Activated CD4-positive, alpha-beta T cell treated with anti-CD3 and anti-CD28 coated beads, Interleukin-2, amount 50 U/mL, for 48 hours (primary cell): ENCODE measurements around the gene NDUFAF2.

Experiments used
- DNase-seq, 2 experiments: peaks; one replicate each; pipeline ENCODE4 v3.0.0-alpha.2; 2020

NDUFAF2 gene

DNA sequence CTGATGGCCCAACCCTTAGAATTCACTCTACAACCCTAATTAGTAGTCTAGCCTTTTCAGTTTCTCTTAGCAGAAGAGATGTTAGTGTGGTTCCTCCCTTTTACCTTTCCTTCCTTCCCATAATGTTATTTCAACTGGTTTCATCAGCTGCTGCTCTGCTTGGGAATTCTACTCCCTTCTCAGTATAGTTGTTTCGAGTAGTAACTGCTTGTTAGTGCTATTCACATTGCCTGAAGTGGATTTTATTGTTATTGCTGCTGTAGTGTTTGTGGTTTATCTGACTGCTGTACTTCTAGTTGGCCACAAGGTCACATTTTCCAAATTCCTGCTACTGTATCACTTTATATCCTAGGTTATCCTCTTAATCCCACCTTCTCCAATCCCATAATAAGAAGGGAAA lies 187.6 kb downstream of the NDUFAF2 start:
- no peak for DNase-seq

DNA sequence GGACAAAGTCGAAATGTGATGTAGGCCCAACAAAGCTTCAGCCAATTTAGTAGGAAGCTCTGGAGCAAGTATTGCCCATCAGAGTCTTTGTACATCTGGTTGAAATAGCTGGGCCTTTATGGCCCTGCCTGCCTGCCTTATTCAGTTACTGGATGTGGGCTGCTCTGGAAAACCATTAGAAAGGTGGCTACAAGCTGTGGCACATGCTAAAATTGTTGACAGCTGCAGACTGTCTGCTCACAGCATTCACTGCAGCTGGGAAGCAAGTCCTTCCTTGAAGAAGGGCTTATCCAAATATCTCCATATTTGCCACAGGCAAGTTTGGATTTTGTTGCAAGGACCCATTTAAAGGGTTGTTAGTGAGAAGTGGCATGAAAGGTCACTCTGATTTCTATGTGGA lies 192.8 kb downstream of the NDUFAF2 start:
- no peak for DNase-seq

- DNase-seq: no peak
Measured at GRCh38 chr5:61139094-61139873, 194.3 kb downstream of the NDUFAF2 start.

- DNase-seq: no peak
Measured at GRCh38 chr5:61139931-61140330, 194.9 kb downstream of the NDUFAF2 start.

DNA sequence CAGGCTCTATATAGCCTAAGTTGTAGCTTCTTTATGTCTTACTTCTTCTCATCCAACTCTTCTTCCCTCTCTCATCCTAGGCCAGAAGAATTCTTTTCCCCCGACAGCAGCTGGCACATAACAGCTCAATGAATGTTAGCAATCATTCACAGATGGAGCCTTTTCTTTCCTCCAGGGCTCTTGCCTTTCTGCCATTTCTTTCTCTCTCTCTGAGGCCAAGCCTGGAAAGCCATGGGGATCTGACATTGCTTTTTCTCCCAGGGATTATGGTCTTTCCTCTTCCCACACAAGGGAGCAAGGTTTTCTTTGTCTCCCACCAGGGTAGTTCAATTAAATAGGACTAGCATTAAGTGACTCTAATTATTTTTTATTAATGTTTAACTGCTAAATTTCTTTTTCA lies 196.8 kb downstream of the NDUFAF2 start:
- no peak for DNase-seq

DNA sequence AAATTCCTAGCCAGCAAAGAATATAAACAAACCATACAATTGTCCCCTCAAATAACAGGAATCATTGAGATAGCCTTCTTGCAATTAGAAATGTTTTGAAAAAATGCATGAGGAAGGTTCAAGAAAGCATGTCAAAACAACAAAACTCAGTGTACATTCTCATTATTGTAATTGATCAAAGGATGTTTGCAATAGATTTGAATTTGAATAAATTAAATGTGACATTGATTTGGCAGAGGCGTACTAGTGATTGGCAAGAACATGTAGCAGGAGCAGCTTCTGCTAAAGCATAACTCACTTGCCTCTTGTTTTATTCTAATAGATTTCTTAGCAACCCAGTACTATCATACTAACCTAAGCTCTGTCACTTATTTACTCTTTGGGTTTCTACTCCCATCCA lies 197.4 kb downstream of the NDUFAF2 start:
- DNase-seq: no peak

- no peak for DNase-seq
Measured at GRCh38 chr5:61142811-61143210, 197.8 kb downstream of the NDUFAF2 start.

DNA sequence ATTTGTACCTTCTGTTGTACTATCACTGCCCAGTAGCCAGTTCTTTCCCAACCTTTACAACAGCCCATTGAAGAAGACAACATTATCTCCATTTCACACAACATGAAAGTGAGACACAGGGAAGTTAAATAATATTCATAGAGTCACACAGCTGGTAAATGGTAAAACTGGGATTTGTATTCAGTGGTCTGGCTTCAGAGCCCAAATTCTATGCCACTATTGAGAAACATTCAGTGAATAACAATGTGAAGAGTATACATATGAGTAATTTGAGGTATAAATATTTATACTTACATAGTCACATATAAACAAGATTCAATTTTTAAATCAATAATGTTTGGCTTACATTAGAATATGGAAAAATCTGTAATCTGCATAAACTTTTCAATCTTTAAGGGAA lies 203.5 kb downstream of the NDUFAF2 start:
- DNase-seq: no peak

DNA sequence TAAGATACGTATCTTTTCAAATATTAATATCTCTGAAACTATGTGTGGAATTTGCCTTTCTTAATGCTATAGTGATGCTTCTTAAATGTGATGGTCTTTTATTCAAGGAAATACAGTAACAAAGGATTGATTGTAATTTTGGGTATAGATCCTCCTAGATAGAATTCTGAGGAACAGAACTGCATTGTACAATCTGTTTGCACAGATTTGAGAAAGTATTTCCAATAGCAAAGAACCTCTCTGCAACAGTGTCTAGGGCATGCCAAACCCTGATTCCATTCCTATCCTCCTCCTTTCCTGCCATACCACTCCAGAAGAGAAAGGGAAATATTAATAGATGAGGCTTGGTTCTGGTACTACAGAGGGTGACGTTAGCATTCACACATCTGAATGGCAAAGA lies 206.9 kb downstream of the NDUFAF2 start:
- no peak for DNase-seq

DNA sequence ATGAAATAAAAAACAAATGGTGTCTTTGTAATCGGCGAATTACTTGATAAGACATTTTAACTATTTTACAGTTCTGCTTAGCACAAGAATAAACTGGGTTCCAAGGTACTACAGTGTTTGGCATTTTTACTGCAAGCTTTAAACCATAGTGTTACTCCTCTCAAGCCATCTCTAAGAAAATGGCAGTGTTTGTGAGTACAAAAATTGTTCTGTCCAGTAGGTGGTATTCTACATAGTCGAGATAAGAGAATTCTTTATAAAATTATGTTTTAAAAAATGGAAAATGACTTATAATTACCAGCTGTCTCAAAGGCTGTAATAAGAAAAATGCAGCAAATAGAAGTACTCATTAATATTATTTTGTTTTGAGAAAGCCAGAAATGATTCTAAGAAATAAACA lies 214.1 kb downstream of the NDUFAF2 start:
- DNase-seq: no peak

DNA sequence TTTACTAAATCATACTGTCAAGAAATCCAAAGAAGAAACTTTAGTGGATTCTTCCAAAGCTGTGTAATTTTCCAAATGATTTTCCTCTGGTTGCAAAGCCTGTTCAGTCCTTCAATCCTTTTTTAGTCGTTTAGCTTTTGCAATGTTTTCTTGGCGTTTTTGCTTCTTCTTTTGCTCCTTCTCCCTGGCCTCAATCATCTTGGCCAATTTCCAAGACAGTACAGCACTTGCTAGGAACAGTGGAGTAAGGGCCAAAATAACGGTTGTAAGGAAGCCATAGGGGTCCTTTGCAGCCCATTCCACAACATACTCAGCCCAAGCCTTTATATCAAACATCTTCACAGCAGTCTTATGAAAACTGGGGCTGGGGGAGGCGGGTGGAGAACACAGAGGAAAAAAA lies 214.8 kb downstream of the NDUFAF2 start:
- no peak for DNase-seq

DNA sequence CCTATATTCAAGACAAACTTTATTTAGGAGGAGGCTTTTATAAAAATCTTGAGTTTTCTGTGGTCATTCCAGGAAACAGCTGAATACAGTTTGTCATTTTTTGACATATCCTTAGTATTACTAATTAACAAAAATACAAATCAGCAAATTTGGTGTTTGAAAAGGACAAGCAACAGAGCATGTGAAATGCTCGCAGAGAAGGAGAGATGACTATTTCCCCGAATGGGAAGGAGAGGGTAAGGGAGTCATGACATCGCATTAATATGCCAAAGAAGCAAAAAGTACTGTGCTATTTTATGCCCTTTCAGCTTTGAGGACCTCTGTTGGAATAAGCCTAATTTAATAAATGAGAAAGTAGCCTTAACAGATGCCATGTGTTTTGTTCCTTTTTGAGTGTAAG lies 215.5 kb downstream of the NDUFAF2 start:
- no peak for DNase-seq

DNA sequence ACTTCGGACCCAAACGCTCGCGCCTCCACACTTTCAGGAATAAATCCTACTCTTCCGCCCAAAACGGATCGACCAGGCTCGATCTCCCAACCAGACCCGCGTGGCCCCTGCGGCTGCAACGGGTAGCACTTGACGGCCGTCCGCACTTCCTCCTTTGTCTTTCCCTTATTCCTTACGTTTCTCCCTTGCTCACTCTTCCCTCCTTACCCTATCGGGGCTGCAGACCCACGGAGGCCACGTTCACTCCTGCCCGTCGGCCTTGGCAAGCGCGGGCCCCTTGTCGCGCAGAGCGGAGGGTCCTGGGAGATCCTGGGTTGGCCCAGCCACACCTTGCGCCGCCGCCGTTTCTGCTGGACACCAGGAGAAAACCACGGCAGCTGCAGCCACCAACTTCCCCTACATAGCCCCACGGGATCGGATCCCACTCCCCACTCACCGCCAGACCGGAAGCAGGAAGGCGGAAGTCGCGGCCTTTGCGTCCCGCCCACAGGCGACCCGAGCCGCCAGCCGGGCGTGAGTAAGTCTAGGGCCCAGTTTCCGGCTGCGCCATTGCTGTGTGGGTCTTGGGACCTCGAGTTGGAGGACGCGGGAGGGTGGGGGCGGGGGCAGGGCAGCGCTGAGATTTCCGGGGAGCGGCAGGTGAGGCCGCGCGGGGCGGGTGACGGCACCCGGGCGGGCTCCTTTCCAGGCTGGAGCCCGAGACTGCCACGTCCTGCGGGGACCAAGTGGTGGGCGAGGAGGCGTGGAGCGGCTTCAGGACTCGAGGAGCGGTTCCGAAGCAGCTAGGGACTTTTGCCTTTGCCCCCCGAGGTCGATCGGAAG lies 217.2 kb downstream of the NDUFAF2 start, which contains the start of gene SMIM15:
Gene SMIM15, minus strand, starts transcription at position 459 of the 822 bp plus-strand sequence. CDS start 2,297 bp downstream, outside the sequence.
- DNase-seq: peak; percentile 86 to 87

GRCh38 chr5:61162832-61163567 lies 218.0 kb downstream of the NDUFAF2 start:
- no peak for DNase-seq

DNA sequence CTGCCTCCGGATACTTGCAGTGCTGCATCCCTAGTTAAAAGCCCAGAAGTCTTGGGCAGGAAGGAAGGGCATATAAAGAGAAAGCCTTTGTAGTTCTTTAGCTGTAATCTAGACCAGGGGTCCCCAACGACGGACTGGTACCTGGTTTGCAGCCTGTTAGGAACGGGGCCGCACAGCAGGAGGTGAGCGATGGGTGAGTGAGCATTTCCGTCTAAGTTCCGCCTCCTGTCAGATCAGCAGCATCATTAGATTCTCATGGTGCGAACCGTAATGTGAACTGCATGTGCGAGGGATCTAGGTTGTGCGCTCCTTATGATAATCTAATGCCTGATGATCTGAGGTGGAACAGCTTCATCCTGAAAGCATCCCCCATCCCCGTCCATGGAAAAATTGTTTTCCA lies 218.9 kb downstream of the NDUFAF2 start:
- no peak for DNase-seq

DNA sequence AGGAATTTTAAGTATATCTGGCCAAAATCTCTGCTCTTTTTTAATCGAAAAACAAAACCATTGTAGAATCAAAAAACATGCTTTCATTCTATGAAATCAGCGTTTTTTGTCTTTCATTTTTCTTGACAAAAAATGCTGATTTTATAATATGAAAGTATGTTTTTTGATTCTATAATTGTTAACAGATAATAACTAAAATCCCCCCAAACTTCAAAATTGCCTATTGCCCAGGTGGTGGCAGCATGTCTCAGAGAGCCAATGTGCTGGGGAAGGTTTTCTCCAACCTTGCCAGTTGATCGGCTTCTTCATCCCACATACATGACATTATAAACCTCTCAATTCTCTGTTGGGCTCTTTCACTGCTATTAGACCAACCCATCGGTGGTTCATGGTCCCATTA lies 222.4 kb downstream of the NDUFAF2 start:
- no peak for DNase-seq

- no peak for DNase-seq
Measured at GRCh38 chr5:61168951-61169350, 223.9 kb downstream of the NDUFAF2 start.

DNA sequence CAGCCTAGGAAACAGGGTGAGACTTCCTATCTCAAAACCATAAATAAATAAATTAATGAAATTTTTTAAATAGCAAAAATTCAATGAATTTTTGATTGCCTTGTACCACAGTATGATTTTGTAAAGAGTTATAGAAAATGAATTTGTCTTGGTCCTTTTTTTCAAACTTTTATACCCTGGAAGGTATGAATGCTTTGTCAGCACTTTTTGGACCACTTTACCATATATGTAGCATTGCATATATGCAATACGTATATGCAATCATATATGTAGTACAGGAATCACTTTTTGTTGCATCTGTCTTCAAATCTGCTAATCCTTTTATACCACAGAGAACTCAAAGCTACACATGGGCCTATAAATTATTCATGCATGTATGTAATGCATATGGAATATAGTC lies 226.5 kb downstream of the NDUFAF2 start:
- no peak for DNase-seq

GRCh38 chr5:61176631-61177030 lies 231.6 kb downstream of the NDUFAF2 start:
- no peak for DNase-seq

DNA sequence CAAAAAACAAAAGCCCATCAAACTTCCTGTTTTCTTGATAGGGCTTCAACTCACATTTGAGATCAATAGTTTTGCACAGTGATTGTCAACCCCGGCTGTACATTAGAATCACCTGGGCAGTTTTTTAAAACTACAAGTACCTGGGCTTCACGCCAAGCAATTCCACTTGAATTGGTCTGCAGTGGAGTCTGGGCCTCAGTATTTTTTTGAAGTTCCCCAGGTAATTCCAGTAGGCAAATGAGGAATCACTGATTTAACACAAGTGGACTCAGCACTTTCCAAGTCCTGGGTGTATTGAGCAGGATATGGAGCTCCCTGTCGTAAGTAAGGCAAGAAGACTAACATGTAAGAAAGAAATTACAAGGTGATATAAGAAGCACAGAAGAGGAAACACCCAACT lies 232.1 kb downstream of the NDUFAF2 start:
- no peak for DNase-seq

GRCh38 chr5:61177716-61178115 lies 232.7 kb downstream of the NDUFAF2 start:
- no peak for DNase-seq

DNA sequence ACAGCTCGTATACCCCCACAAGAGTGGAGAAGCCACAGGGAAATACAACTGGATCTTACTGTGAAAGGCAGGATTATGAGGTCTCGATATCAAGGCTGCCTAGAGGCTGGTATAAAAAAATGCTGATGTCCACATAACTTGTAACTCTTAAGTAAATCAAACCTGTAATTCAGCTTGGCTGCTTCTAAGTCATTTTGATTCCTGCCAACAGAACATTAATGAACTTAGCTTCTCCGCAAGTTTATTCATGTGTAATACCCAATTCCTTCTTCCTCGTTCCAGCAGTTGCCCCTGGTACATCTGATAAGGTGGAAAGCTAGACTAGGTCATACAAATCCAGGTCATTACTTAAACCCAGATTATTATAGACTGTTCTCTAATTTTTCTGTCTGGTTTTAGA lies 233.7 kb downstream of the NDUFAF2 start:
- DNase-seq: no peak

DNA sequence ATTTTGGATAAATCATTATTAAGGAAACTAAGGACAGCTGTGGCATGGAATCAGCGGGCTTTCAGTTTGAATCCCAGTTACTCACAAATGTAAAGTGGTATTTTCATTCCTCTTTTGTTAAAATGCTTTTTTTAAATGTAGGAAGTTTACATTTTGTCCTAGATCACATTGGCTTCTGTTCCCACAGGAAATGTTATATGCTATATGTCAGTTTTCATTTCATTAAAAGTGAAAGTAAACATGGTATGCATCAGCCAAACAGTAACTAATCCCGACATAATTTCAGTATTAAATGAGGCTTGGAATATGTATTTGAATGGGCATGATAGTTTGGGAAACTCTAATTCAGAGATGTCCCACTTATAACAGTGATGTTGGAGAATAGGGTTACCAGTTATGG lies 235.9 kb downstream of the NDUFAF2 start:
- DNase-seq: no peak

DNA sequence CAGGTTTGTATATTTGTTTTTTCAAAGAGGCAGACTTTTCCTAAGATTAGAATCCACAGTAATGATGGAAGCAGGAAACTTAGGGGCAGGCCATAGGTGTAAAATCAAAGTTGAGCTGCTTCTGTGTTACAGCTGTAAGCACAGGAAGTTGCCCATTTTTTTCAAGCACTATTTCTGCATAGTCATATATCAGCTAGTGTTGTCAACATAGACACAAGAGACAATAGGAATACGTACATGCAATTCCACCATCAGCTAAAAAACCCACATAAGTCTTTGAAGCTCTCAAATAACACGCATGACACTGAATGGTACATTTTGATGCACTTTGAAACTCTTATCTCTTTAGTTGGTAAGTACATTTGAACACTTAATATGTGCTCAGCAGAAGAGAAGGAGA lies 237.4 kb downstream of the NDUFAF2 start:
- DNase-seq: no peak
